Measurements from ENCODE around the gene GNB1. TPM values are rescaled to one million over a fixed set of nuclear protein-coding genes. Genes with fewer than 3 reads are reported as not detected.

Gene GNB1
- total and polyA plus RNA-seq, 9 of the 15 experiments (the other 6 are each of a cell fraction or from before 2014, with no cell fraction given), result 34.3 to 388 (median 114) TPM

GRCh38 chr1:1914971-1915692, 24.2 kb upstream of the GNB1 start, which contains the start of gene CALML6:
CALML6 (plus strand) TSS chr1:1915260; CDS start chr1:1915281, 21 bp downstream.
- Histone ChIP-seq H2AFZ (ENCODE audit: low read depth, low read length) (no peak within 1 kb of the TSS), H3K9me1 (ENCODE audit: control insufficient read depth, insufficient read depth, low read length) (no peaks in the 10 kb centered on the region), H3K4me2 (ENCODE audit: insufficient read depth, low read length) (no peak within 1 kb of the TSS), H3K79me2 (ENCODE audit: control insufficient read depth, insufficient read depth, low read length) (no peaks in the 10 kb centered on the region), H3K27ac (ENCODE audit: extremely low read depth, low read depth, low read length) (no peak within 1 kb of the TSS), H3K27me3 (ENCODE audit: control insufficient read depth in 2 of 2, insufficient read depth in 2 of 2, low read length in 2 of 2) (no peaks in the 10 kb centered on the region; a peak in 1 of 5 replicates), H3K4me3 (no peak within 1 kb of the TSS), H4K20me1 (replicated peaks; ENCODE audit: control insufficient read depth, insufficient read depth, low read length) (0 out of 2 replicates have a peak, but pooled peaks cover 4% of the 10 kb centered on the region), H3K9ac (ENCODE audit: insufficient read depth in 1 of 2, low read depth in 2 of 2, low read length in 2 of 2) (peak within 1 kb of the TSS in 1 of 2 experiments; percentile 74; a peak in 2 of 4 replicates), H3K9me3 (replicated peaks; ENCODE audit: control insufficient read depth, insufficient read depth, low read depth, low read length) (no peaks in the 10 kb centered on the region), H3K4me1 (replicated peaks in 1 of 2; ENCODE audit: control insufficient read depth in 2 of 2, insufficient read depth in 2 of 2, low read length in 2 of 2) (peaks cover 9 to 63% of the 10 kb centered on the region in 2 experiments), H3K36me3 (ENCODE audit: control insufficient read depth, insufficient read depth, low read length) (no peaks in the 10 kb centered on the region)
- ChIA-PET POLR2A (interaction anchor here (2.5 kb wide), 1 partner anchor 14 kb away, joined by 6 read pairs; no protein-coding TSS in a partner anchor), CTCF (ENCODE audit: low intra/inter-chr PET ratio) (no interaction called here)
- no peak for TF ChIP-seq SMARCB1 (IDR thresholded peaks at IDR 0.05; ENCODE audit: insufficient read length, low read depth)
- TF ChIP-seq SMAD1 (IDR thresholded peaks at IDR 0.05; ENCODE audit: low read depth, low read length, partially characterized antibody), result peak; percentile 28
- no peak for TF ChIP-seq GATA2 (CRISPR knock-in tag; IDR thresholded peaks at IDR 0.05)
- no peak for TF ChIP-seq ZNF589 (CRISPR knock-in tag; IDR thresholded peaks at IDR 0.05; ENCODE audit: low read depth)
- 0 out of 2 replicates have a peak, but pooled peaks have one; percentile 26 for TF ChIP-seq USF1 (CRISPR knock-in tag; IDR thresholded peaks at IDR 0.05)
- TF ChIP-seq BMI1 (IDR thresholded peaks at IDR 0.05; ENCODE audit: low read length), result no peak
- TF ChIP-seq NFIC (IDR thresholded peaks at IDR 0.05), result peak; percentile 97
- 0 out of 2 replicates have a peak, but pooled peaks have one; percentile 30 for TF ChIP-seq TFAP4 (CRISPR knock-in tag; IDR thresholded peaks at IDR 0.05; ENCODE audit: borderline replicate concordance)
- TF ChIP-seq NFIX (CRISPR knock-in tag; IDR thresholded peaks at IDR 0.05; ENCODE audit: low read depth), result peak; percentile 75
- FAIRE-seq (peak; percentile 15), ATAC-seq (no peak), DNase-seq (ENCODE audit: extremely low read depth in 1 of 4, low spot score in 3 of 4) (no peak)
- intact Hi-C loops (cut with micrococcal nuclease) (no loop called here), in situ Hi-C loops (cut with MboI) (loop anchor here (10.0 kb wide), 1 partner anchor 550 kb away; no protein-coding TSS in a partner anchor)
- WGBS (ENCODE audit: insufficient coverage, low coverage, missing lambda C conversion rate), result 49% methylated on average over 15 of the region's 15 CpGs
- no TSS peak for BruUV-seq (replicated peaks)
